OCI-LY1 (cell line): ENCODE measurements around the gene HACD3.

ENCODE experiments used
- H2AFZ ChIP-seq: fragments of 200-600 bp; sonication (generic), shearing (Covaris generic); 2 replicates; pipeline ENCODE4 v1.6.0; 2014; ENCODE audit warnings: antibody characterized with exemption, mild to moderate bottlenecking, low read length
- H3F3A ChIP-seq: fragments of 200-600 bp; sonication (generic), shearing (Covaris generic); 2 replicates; pipeline ENCODE4 v1.6.0; 2014; ENCODE audit warnings: mild to moderate bottlenecking, antibody characterized with exemption, low read length, moderate library complexity; ENCODE audit not compliant: insufficient read depth
- H3K27ac ChIP-seq: fragments of 200-600 bp; sonication (generic); 2 replicates; pipeline ENCODE4 v1.5.1; 2014; ENCODE audit warnings: low read length, mixed run types, mild to moderate bottlenecking, low read depth; ENCODE audit not compliant: poor library complexity, severe bottlenecking
- H3K27me3 ChIP-seq: fragments of 200-600 bp; sonication (generic); 2 replicates; pipeline ENCODE4 v1.6.0; 2014; ENCODE audit warnings: antibody characterized with exemption, mild to moderate bottlenecking, low read length, moderate library complexity; ENCODE audit not compliant: insufficient read depth
- H3K36me3 ChIP-seq: fragments of 200-600 bp; sonication (generic); 2 replicates; pipeline ENCODE4 v1.6.1; 2014; ENCODE audit warnings: mild to moderate bottlenecking, antibody characterized with exemption, low read length, moderate library complexity, mixed read lengths; ENCODE audit not compliant: insufficient read depth
- H3K4me1 ChIP-seq: fragments of 200-600 bp; sonication (generic); 2 replicates; pipeline ENCODE4 v1.5.1; 2014; ENCODE audit warnings: mild to moderate bottlenecking, low read length, moderate library complexity; ENCODE audit not compliant: insufficient read depth, severe bottlenecking
- H3K4me2 ChIP-seq: fragments of 200-600 bp; sonication (generic), shearing (Covaris generic); 2 replicates; pipeline ENCODE4 v1.6.1; 2014; ENCODE audit warnings: low read length
- H3K4me3 ChIP-seq: fragments of 200-600 bp; sonication (generic); 2 replicates; pipeline ENCODE4 v1.5.1; 2014; ENCODE audit warnings: low read length, low read depth, mild to moderate bottlenecking, mixed read lengths; ENCODE audit not compliant: poor library complexity, severe bottlenecking
- H3K79me2 ChIP-seq: fragments of 200-600 bp; shearing (Covaris generic); 2 replicates; pipeline ENCODE4 v1.6.1; 2016; ENCODE audit warnings: mixed run types, low read length, mixed read lengths; ENCODE audit not compliant: insufficient read depth
- H3K9ac ChIP-seq: fragments of 200-600 bp; sonication (generic), shearing (Covaris generic); 2 replicates; pipeline ENCODE4 v1.6.1; 2014; ENCODE audit warnings: mild to moderate bottlenecking, low read length, mixed read lengths
- H3K9me2 ChIP-seq: fragments of 200-600 bp; sonication (generic), shearing (Covaris generic); 2 replicates; pipeline ENCODE4 v1.6.1; 2014; ENCODE audit warnings: low read depth, mild to moderate bottlenecking, low read length, mixed read lengths
- H3K9me3 ChIP-seq: fragments of 200-600 bp; shearing (Covaris generic); 2 replicates; pipeline ENCODE4 v1.6.1; 2014; ENCODE audit warnings: low read length, mixed read lengths
- H4K20me1 ChIP-seq: fragments of 200-600 bp; sonication (generic), shearing (Covaris generic); 2 replicates; pipeline ENCODE4 v1.6.0; 2016; ENCODE audit warnings: mild to moderate bottlenecking, low read length; ENCODE audit not compliant: insufficient read depth
- EZH2 ChIP-seq: fragments of 200-600 bp; sonication (generic), shearing (Covaris generic); IDR thresholded peaks from 2 replicates; pipeline ENCODE4 v1.8.0; 2017; ENCODE audit warnings: borderline replicate concordance, mixed run types, mild to moderate bottlenecking, antibody characterized with exemption, low read length, moderate library complexity, mixed read lengths
- TF ChIP-seq, protein P1 (sequence below): fragments of 200-600 bp; sonication (generic), shearing (Covaris generic); IDR thresholded peaks from 2 replicates; pipeline ENCODE4 v1.5.1; 2017; ENCODE audit warnings: mild to moderate bottlenecking, antibody characterized with exemption, low read length, moderate library complexity, mixed read lengths

Gene HACD3

DNA sequence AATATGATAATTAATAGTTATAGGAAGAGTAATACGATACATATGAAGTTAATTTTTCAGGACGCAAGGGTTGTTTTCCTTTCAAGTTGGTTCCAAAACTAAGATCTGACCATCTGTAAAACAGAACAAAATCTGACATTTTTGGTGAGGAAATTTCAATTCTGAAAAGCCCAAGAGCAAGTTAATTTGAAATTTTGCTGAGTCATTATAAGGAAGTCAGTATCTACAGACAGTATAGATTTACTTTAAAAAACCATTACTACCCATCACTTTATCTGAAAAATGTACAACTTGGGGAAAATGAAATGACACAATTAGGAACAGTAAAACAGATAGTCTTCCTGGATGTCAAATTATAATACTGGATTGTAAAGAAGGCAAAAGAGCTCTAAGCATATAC, 68.2 kb downstream of the HACD3 start:
- Histone ChIP-seq H3K9ac (no peak overlapping the region), H3K9me3 (no peaks in the 10 kb centered on the region), H4K20me1 (no peaks in the 10 kb centered on the region), H3K36me3 (peaks cover 80% of the 10 kb centered on the region), H3K79me2 (no peaks in the 10 kb centered on the region), H3K4me2 (no peak overlapping the region), H2AFZ (no peak overlapping the region), H3K4me1 (peaks cover 5% of the 10 kb centered on the region), H3K27ac (no peak overlapping the region), H3K9me2 (no peaks in the 10 kb centered on the region), H3F3A (no peaks in the 10 kb centered on the region), H3K27me3 (no peaks in the 10 kb centered on the region), H3K4me3 (no peak overlapping the region)
- no peak for TF ChIP-seq EZH2
- TF ChIP-seq, protein P1, sequence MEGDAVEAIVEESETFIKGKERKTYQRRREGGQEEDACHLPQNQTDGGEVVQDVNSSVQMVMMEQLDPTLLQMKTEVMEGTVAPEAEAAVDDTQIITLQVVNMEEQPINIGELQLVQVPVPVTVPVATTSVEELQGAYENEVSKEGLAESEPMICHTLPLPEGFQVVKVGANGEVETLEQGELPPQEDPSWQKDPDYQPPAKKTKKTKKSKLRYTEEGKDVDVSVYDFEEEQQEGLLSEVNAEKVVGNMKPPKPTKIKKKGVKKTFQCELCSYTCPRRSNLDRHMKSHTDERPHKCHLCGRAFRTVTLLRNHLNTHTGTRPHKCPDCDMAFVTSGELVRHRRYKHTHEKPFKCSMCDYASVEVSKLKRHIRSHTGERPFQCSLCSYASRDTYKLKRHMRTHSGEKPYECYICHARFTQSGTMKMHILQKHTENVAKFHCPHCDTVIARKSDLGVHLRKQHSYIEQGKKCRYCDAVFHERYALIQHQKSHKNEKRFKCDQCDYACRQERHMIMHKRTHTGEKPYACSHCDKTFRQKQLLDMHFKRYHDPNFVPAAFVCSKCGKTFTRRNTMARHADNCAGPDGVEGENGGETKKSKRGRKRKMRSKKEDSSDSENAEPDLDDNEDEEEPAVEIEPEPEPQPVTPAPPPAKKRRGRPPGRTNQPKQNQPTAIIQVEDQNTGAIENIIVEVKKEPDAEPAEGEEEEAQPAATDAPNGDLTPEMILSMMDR = no peak

DNA sequence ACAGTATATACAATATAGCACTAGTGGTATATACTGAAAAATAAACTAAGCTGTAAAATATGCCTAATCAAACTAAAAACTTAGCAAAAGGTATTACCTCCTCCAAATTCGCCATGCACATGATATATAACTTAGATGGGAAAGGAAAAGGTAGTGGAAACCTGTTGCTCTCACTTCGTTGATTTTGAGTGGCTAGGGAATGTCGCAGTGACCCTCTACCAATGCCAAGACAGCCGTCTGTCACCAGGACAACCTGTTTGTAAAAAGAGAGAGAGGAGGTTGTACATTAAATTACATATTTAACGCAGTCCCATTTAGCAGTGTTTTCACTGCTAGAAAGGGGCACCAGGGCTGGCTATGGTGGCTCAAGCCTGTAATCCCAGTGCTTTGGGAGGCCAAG, 69.4 kb downstream of the HACD3 start:
- no peaks in the 10 kb centered on the region for H3K79me2 ChIP-seq
- H3F3A ChIP-seq = no peaks in the 10 kb centered on the region
- no peak overlapping the region for H3K4me2 ChIP-seq
- H3K4me3 ChIP-seq = no peak overlapping the region
- no peak for TF ChIP-seq EZH2
- TF ChIP-seq, protein P1 = no peak
- H3K9me2 ChIP-seq = no peaks in the 10 kb centered on the region
- no peaks in the 10 kb centered on the region for H3K27me3 ChIP-seq
- no peaks in the 10 kb centered on the region for H4K20me1 ChIP-seq
- no peak overlapping the region for H2AFZ ChIP-seq
- no peak overlapping the region for H3K9ac ChIP-seq
- H3K36me3 ChIP-seq = peaks cover 79% of the 10 kb centered on the region
- no peaks in the 10 kb centered on the region for H3K9me3 ChIP-seq
- H3K27ac ChIP-seq = no peak overlapping the region
- H3K4me1 ChIP-seq = peaks cover 5% of the 10 kb centered on the region

DNA sequence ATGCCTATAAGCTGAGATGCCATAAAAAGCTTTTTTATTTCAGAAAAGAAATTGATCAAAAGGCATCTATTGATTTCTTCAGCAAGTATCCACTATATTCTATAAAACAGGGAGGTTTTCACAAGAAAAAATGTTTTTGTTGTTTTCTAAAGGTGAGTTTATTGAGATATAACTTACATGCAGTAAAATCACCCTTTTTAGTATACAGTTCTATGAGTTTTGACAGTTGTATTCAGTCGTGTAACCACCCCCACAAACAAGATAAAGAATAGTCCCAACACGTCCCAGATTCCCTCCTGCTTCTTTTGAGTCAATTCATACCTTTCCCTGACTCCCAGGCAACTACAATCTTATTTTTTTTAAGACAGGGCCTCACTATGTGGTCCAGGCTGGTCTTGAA, 72.9 kb downstream of the HACD3 start:
- Histone ChIP-seq H3K27me3 (no peaks in the 10 kb centered on the region), H3K27ac (no peak overlapping the region), H4K20me1 (no peaks in the 10 kb centered on the region), H3K4me2 (no peak overlapping the region), H3F3A (no peaks in the 10 kb centered on the region), H3K9ac (no peak overlapping the region), H3K4me3 (no peak overlapping the region), H3K9me3 (no peaks in the 10 kb centered on the region), H3K79me2 (peaks cover 6% of the 10 kb centered on the region; the same call in 1 of the 2 replicates), H3K36me3 (peaks cover 66% of the 10 kb centered on the region), H2AFZ (no peak overlapping the region), H3K9me2 (no peaks in the 10 kb centered on the region), H3K4me1 (peaks cover 5% of the 10 kb centered on the region)
- TF ChIP-seq, protein P1 = no peak
- no peak for TF ChIP-seq EZH2
